Measurements from ENCODE around the gene NOD1.
"Not testable (repeated sequence)": the region's sequence is repeated elsewhere in the genome, so short reads cannot be mapped to it uniquely, and the experiment has no call there.

The NOD1 gene

GRCh38 chr7:30514177-30514576 lies 35.6 kb upstream of the NOD1 start:
- H3K4me1 ChIP-seq (ENCODE audit: control insufficient read depth, insufficient read depth, low read length) = peaks cover 20% of the 10 kb centered on the region
- H3K9me3 ChIP-seq (ENCODE audit: control insufficient read depth, low read length) = no peaks in the 10 kb centered on the region
- no peak for DNase-seq (ENCODE audit: low read depth)
- no peaks in the 10 kb centered on the region for H3K27me3 ChIP-seq (replicated peaks; ENCODE audit: control insufficient read depth, insufficient read depth, low read length)
- no peak overlapping the region for H3K9ac ChIP-seq (ENCODE audit: low read length)
- H3K36me3 ChIP-seq (ENCODE audit: control insufficient read depth, insufficient read depth, low read length, severe bottlenecking) = no peaks in the 10 kb centered on the region
- no peak overlapping the region for H3K4me3 ChIP-seq (ENCODE audit: low read length)

GRCh38 chr7:30513762-30514161 lies 35.2 kb upstream of the NOD1 start:
- Histone ChIP-seq H3K4me1 (ENCODE audit: control insufficient read depth, insufficient read depth, low read length) (peaks cover 20% of the 10 kb centered on the region), H3K4me3 (ENCODE audit: low read length) (no peak overlapping the region), H3K9me3 (ENCODE audit: control insufficient read depth, low read length) (no peaks in the 10 kb centered on the region), H3K9ac (ENCODE audit: low read length) (no peak overlapping the region), H3K36me3 (ENCODE audit: control insufficient read depth, insufficient read depth, low read length, severe bottlenecking) (no peaks in the 10 kb centered on the region), H3K27me3 (replicated peaks; ENCODE audit: control insufficient read depth, insufficient read depth, low read length) (no peaks in the 10 kb centered on the region)
- no peak for DNase-seq (ENCODE audit: low read depth)

GRCh38 chr7:30511973-30512662 lies 33.5 kb upstream of the NOD1 start:
- H3K4me1 ChIP-seq (ENCODE audit: control insufficient read depth, insufficient read depth, low read length) = peaks cover 20% of the 10 kb centered on the region
- no peaks in the 10 kb centered on the region for H3K9me3 ChIP-seq (ENCODE audit: control insufficient read depth, low read length)
- H3K9ac ChIP-seq (ENCODE audit: low read length) = no peak overlapping the region
- H3K27me3 ChIP-seq (replicated peaks; ENCODE audit: control insufficient read depth, insufficient read depth, low read length) = no peaks in the 10 kb centered on the region
- DNase-seq (ENCODE audit: low read depth) = no peak
- no peaks in the 10 kb centered on the region for H3K36me3 ChIP-seq (ENCODE audit: control insufficient read depth, insufficient read depth, low read length, severe bottlenecking)
- no peak overlapping the region for H3K4me3 ChIP-seq (ENCODE audit: low read length)

GRCh38 chr7:30511494-30511893 lies 32.9 kb upstream of the NOD1 start:
- Histone ChIP-seq H3K27me3 (replicated peaks; ENCODE audit: control insufficient read depth, insufficient read depth, low read length) (no peaks in the 10 kb centered on the region), H3K4me3 (ENCODE audit: low read length) (no peak overlapping the region), H3K4me1 (ENCODE audit: control insufficient read depth, insufficient read depth, low read length) (peaks cover 20% of the 10 kb centered on the region), H3K9me3 (ENCODE audit: control insufficient read depth, low read length) (no peaks in the 10 kb centered on the region), H3K36me3 (ENCODE audit: control insufficient read depth, insufficient read depth, low read length, severe bottlenecking) (no peaks in the 10 kb centered on the region), H3K9ac (ENCODE audit: low read length) (no peak overlapping the region)
- no peak for DNase-seq (ENCODE audit: low read depth)

GRCh38 chr7:30510124-30511075 lies 31.8 kb upstream of the NOD1 start:
- Histone ChIP-seq H3K4me3 (ENCODE audit: low read length) (no peak overlapping the region), H3K4me1 (ENCODE audit: control insufficient read depth, insufficient read depth, low read length) (peaks cover 20% of the 10 kb centered on the region), H3K9ac (ENCODE audit: low read length) (peak overlapping the region; percentile 51), H3K27me3 (replicated peaks; ENCODE audit: control insufficient read depth, insufficient read depth, low read length) (no peaks in the 10 kb centered on the region), H3K36me3 (ENCODE audit: control insufficient read depth, insufficient read depth, low read length, severe bottlenecking) (no peaks in the 10 kb centered on the region), H3K9me3 (ENCODE audit: control insufficient read depth, low read length) (no peaks in the 10 kb centered on the region)
- DNase-seq (ENCODE audit: low read depth) = peak; percentile 65

- not testable (repeated sequence) for H3K9me3 ChIP-seq (ENCODE audit: control insufficient read depth, low read length); H3K4me3 ChIP-seq (ENCODE audit: low read length); H3K36me3 ChIP-seq (ENCODE audit: control insufficient read depth, insufficient read depth, low read length, severe bottlenecking); H3K9ac ChIP-seq (ENCODE audit: low read length); H3K27me3 ChIP-seq (replicated peaks; ENCODE audit: control insufficient read depth, insufficient read depth, low read length); DNase-seq (ENCODE audit: low read depth)
- peaks cover 19% of the 10 kb centered on the region for H3K4me1 ChIP-seq (ENCODE audit: control insufficient read depth, insufficient read depth, low read length)
Measured at GRCh38 chr7:30509171-30509857, 30.7 kb upstream of the NOD1 start.

GRCh38 chr7:30507346-30507900 lies 28.8 kb upstream of the NOD1 start:
- not testable (repeated sequence) for DNase-seq (ENCODE audit: low read depth); H3K9me3 ChIP-seq (ENCODE audit: control insufficient read depth, low read length); H3K36me3 ChIP-seq (ENCODE audit: control insufficient read depth, insufficient read depth, low read length, severe bottlenecking); H3K27me3 ChIP-seq (replicated peaks; ENCODE audit: control insufficient read depth, insufficient read depth, low read length); H3K9ac ChIP-seq (ENCODE audit: low read length); H3K4me3 ChIP-seq (ENCODE audit: low read length)
- peaks cover 28% of the 10 kb centered on the region for H3K4me1 ChIP-seq (ENCODE audit: control insufficient read depth, insufficient read depth, low read length)

- no peaks in the 10 kb centered on the region for H3K9me3 ChIP-seq (ENCODE audit: control insufficient read depth, low read length)
- H3K4me1 ChIP-seq (ENCODE audit: control insufficient read depth, insufficient read depth, low read length) = peaks cover 30% of the 10 kb centered on the region
- no peaks in the 10 kb centered on the region for H3K36me3 ChIP-seq (ENCODE audit: control insufficient read depth, insufficient read depth, low read length, severe bottlenecking)
- no peaks in the 10 kb centered on the region for H3K27me3 ChIP-seq (replicated peaks; ENCODE audit: control insufficient read depth, insufficient read depth, low read length)
- no peak for DNase-seq (ENCODE audit: low read depth)
- peak overlapping the region; percentile 91 for H3K4me3 ChIP-seq (ENCODE audit: low read length)
- H3K9ac ChIP-seq (ENCODE audit: low read length) = peak overlapping the region; percentile 88
Measured at GRCh38 chr7:30505174-30505697, 26.7 kb upstream of the NOD1 start.

GRCh38 chr7:30504301-30505173 lies 26.0 kb upstream of the NOD1 start, which contains the start of gene GGCT:
Gene GGCT (minus strand): TSS chr7:30504829. CDS start chr7:30504709, 120 bp downstream.
- H3K9ac ChIP-seq (ENCODE audit: low read length) = peak within 1 kb of the TSS; percentile 94
- no peaks in the 10 kb centered on the region for H3K9me3 ChIP-seq (ENCODE audit: control insufficient read depth, low read length)
- H3K36me3 ChIP-seq (ENCODE audit: control insufficient read depth, insufficient read depth, low read length, severe bottlenecking) = no peaks in the 10 kb centered on the region
- DNase-seq (ENCODE audit: low read depth) = peak; percentile 100
- H3K4me3 ChIP-seq (ENCODE audit: low read length) = peak within 1 kb of the TSS; percentile 91
- H3K4me1 ChIP-seq (ENCODE audit: control insufficient read depth, insufficient read depth, low read length) = peaks cover 23% of the 10 kb centered on the region
- no peaks in the 10 kb centered on the region for H3K27me3 ChIP-seq (replicated peaks; ENCODE audit: control insufficient read depth, insufficient read depth, low read length)
